H9 (cell line): ENCODE measurements around the gene MCM8. TPM values are rescaled to one million over a fixed set of nuclear protein-coding genes. Genes with fewer than 3 reads are reported as not detected.

Source experiments
- DNase-seq: peaks from one replicate; pipeline ENCODE4 v3.0.0-alpha.2; 2017
- H2AFZ ChIP-seq: one replicate; pipeline ENCODE4 v1.6.1; 2013; ENCODE audit warnings: mild to moderate bottlenecking, low read length, control low read depth, moderate library complexity
- H2AK5ac ChIP-seq: 2 replicates; pipeline ENCODE4 v1.6.1; 2013; ENCODE audit warnings: low read length, control low read depth, mixed read lengths; ENCODE audit not compliant: insufficient read length
- H2BK120ac ChIP-seq: one replicate; pipeline ENCODE4 v1.6.1; 2013; ENCODE audit warnings: low read depth, mild to moderate bottlenecking, low read length, control low read depth, inconsistent platforms; ENCODE audit not compliant: poor library complexity, severe bottlenecking
- H2BK12ac ChIP-seq: 2 replicates; pipeline ENCODE4 v1.6.1; 2013; ENCODE audit warnings: low read length, control low read depth, mixed read lengths, low read depth; ENCODE audit not compliant: insufficient read length
- H2BK15ac ChIP-seq: 2 replicates; pipeline ENCODE4 v1.6.1; 2013; ENCODE audit warnings: low read depth, low read length, control low read depth
- H2BK20ac ChIP-seq: one replicate; pipeline ENCODE4 v1.6.1; 2013; ENCODE audit warnings: low read depth, mild to moderate bottlenecking, low read length, control low read depth, inconsistent platforms; ENCODE audit not compliant: poor library complexity, severe bottlenecking
- H2BK5ac ChIP-seq: 2 replicates; pipeline ENCODE4 v1.6.1; 2013; ENCODE audit warnings: low read length, control low read depth, mixed read lengths; ENCODE audit not compliant: insufficient read length
- H3K14ac ChIP-seq: 2 replicates; pipeline ENCODE4 v1.6.1; 2013; ENCODE audit warnings: low read length, control low read depth; ENCODE audit not compliant: insufficient read depth
- H3K18ac ChIP-seq: 2 replicates; pipeline ENCODE4 v1.6.1; 2013; ENCODE audit warnings: low read depth, mild to moderate bottlenecking, mixed read lengths, low read length, control low read depth; ENCODE audit not compliant: insufficient read length
- H3K23ac ChIP-seq: 2 replicates; pipeline ENCODE4 v1.6.1; 2013; ENCODE audit warnings: low read length, control low read depth, mixed read lengths, low read depth; ENCODE audit not compliant: insufficient read length
- H3K23me2 ChIP-seq: 2 replicates; pipeline ENCODE4 v1.6.1; 2013; ENCODE audit warnings: low read depth, mild to moderate bottlenecking, mixed read lengths, low read length, control low read depth; ENCODE audit not compliant: insufficient read length, poor library complexity, severe bottlenecking
- H3K27ac ChIP-seq: 2 replicates; pipeline ENCODE4 v1.5.1; 2013; ENCODE audit warnings: low read length, control low read depth, mixed read lengths, low read depth; ENCODE audit not compliant: insufficient read length
- H3K27me3 ChIP-seq: 2 replicates; pipeline ENCODE4 v1.6.1; 2013; ENCODE audit warnings: low read length, control low read depth, inconsistent platforms; ENCODE audit not compliant: insufficient read depth
- H3K4ac ChIP-seq: 2 replicates; pipeline ENCODE4 v1.6.1; 2013; ENCODE audit warnings: low read depth, mild to moderate bottlenecking, control low read depth, inconsistent platforms, low read length, moderate library complexity
- H3K4me1 ChIP-seq: 2 replicates; pipeline ENCODE4 v1.6.1; 2013; ENCODE audit warnings: low read length, control low read depth, inconsistent platforms; ENCODE audit not compliant: insufficient read depth
- H3K4me2 ChIP-seq: 2 replicates; pipeline ENCODE4 v1.6.1; 2013; ENCODE audit warnings: low read length, control low read depth, mixed read lengths; ENCODE audit not compliant: insufficient read length, insufficient read depth
- H3K56ac ChIP-seq: 2 replicates; pipeline ENCODE4 v1.6.1; 2013; ENCODE audit warnings: low read depth, mild to moderate bottlenecking, mixed read lengths, low read length, control low read depth; ENCODE audit not compliant: insufficient read length
- H3K79me1 ChIP-seq: 2 replicates; pipeline ENCODE4 v1.6.1; 2013; ENCODE audit warnings: low read depth, mild to moderate bottlenecking, moderate library complexity, low read length, control low read depth, inconsistent platforms; ENCODE audit not compliant: insufficient read depth, poor library complexity, severe bottlenecking
- H3K79me2 ChIP-seq: 2 replicates; pipeline ENCODE4 v1.6.1; 2013; ENCODE audit warnings: low read length, control low read depth, inconsistent platforms; ENCODE audit not compliant: insufficient read depth
- H3K9ac ChIP-seq: 2 replicates; pipeline ENCODE4 v1.6.1; 2013; ENCODE audit warnings: low read length, control low read depth, mixed read lengths; ENCODE audit not compliant: insufficient read length; ENCODE audit errors: extremely low read depth
- H3K9me3 ChIP-seq: one replicate; pipeline ENCODE4 v1.6.1; 2013; ENCODE audit warnings: low read depth, low read length, inconsistent platforms; ENCODE audit not compliant: control insufficient read depth
- H3T11ph ChIP-seq: one replicate; pipeline ENCODE4 v1.6.1; 2013; ENCODE audit warnings: mild to moderate bottlenecking, low read length, control low read depth, inconsistent platforms
- H4K20me1 ChIP-seq: one replicate; pipeline ENCODE4 v1.6.1; 2013; ENCODE audit not compliant: control insufficient read depth, insufficient read length, insufficient read depth
- H4K5ac ChIP-seq: 2 replicates; pipeline ENCODE4 v1.6.1; 2013; ENCODE audit warnings: low read depth, mild to moderate bottlenecking, mixed read lengths, low read length, control low read depth; ENCODE audit not compliant: insufficient read length
- H4K8ac ChIP-seq: replicated peaks from 2 replicates; pipeline ENCODE4 v1.6.1; 2013; ENCODE audit warnings: low read length, control low read depth, mixed read lengths, low read depth; ENCODE audit not compliant: insufficient read length
- H4K91ac ChIP-seq: 2 replicates; pipeline ENCODE4 v1.6.1; 2013; ENCODE audit warnings: low read depth, mild to moderate bottlenecking, moderate library complexity, mixed read lengths, low read length, control low read depth; ENCODE audit not compliant: insufficient read length
- H3K27ac Mint-ChIP-seq, 3 experiments: 2 replicates in 2 of 3; 3 replicates in 1 of 3; pipeline ENCODE4 v1.8.0; 2020 to 2021; ENCODE audit warnings: mixed read lengths in 3 of 3, mild to moderate bottlenecking in 1 of 3, moderate library complexity in 1 of 3
- H3K27me3 Mint-ChIP-seq: 2 replicates; pipeline ENCODE4 v1.8.0; 2021; ENCODE audit warnings: low read depth, mild to moderate bottlenecking, moderate library complexity, mixed read lengths
- H3K36me3 Mint-ChIP-seq, 3 experiments: 2 replicates in 2 of 3; 3 replicates in 1 of 3; pipeline ENCODE4 v1.8.0; 2020 to 2021; ENCODE audit warnings: low read depth in 3 of 3, mixed read lengths in 3 of 3; ENCODE audit not compliant: insufficient read depth in 1 of 3
- H3K4me1 Mint-ChIP-seq, 2 experiments: 2 replicates each; pipeline ENCODE4 v1.8.0; 2020; ENCODE audit warnings: mixed read lengths in 2 of 2
- H3K4me3 Mint-ChIP-seq, 2 experiments: 2 replicates in 1 of 2; 3 replicates in 1 of 2; pipeline ENCODE4 v1.8.0; 2020 to 2021; ENCODE audit warnings: mild to moderate bottlenecking in 2 of 2, mixed read lengths in 2 of 2, moderate library complexity in 1 of 2
- H3K9me3 Mint-ChIP-seq, 2 experiments: 2 replicates in 1 of 2; 3 replicates in 1 of 2; pipeline ENCODE4 v1.8.0; 2020; ENCODE audit warnings: mild to moderate bottlenecking in 2 of 2, mixed read lengths in 2 of 2, moderate library complexity in 1 of 2
- WGBS: extraction: QIAGEN DNeasy Blood & Tissue Kit; methylation state at CpG from one replicate; pipeline ENCODE4 v1.1.7; 2013; ENCODE audit warnings: missing lambda C conversion rate, low lambda C conversion rate, mixed read lengths; ENCODE audit not compliant: insufficient read length; ENCODE audit errors: extremely low coverage; 5-methylcytosine and 5-hydroxymethylcytosine counted together
- total RNA-seq: library from RNA; stranded (reverse); gene quantifications from 2 replicates; pipeline ENCODE4 v1.2.1, GENCODE V29; 2021
- TF ChIP-seq, protein P1 (sequence below): fragments of 200-600 bp; sonication (generic); conservative IDR thresholded peaks from 3 replicates; pipeline ENCODE4 v1.8.0; 2021; ENCODE audit warnings: antibody characterized with exemption, mild to moderate bottlenecking

Gene MCM8
- total RNA-seq, 1 experiment from 2014 or later, result 32.2 TPM

DNA sequence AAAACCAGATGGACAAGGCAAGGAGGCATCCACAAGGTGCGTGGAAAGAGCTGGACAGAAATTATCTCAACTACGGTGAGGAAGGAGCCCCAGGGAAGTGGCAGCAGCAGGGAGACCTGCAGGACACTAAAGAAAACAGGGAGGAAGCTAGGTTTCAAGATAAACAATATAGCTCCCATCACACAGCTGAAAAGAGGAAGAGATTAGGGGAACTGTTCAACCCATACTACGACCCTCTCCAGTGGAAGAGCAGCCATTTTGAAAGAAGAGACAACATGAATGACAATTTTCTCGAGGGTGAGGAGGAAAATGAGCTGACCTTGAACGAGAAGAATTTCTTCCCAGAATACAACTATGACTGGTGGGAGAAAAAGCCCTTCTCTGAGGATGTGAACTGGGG, 27.0 kb upstream of the MCM8 start:
- TF ChIP-seq, protein P1, sequence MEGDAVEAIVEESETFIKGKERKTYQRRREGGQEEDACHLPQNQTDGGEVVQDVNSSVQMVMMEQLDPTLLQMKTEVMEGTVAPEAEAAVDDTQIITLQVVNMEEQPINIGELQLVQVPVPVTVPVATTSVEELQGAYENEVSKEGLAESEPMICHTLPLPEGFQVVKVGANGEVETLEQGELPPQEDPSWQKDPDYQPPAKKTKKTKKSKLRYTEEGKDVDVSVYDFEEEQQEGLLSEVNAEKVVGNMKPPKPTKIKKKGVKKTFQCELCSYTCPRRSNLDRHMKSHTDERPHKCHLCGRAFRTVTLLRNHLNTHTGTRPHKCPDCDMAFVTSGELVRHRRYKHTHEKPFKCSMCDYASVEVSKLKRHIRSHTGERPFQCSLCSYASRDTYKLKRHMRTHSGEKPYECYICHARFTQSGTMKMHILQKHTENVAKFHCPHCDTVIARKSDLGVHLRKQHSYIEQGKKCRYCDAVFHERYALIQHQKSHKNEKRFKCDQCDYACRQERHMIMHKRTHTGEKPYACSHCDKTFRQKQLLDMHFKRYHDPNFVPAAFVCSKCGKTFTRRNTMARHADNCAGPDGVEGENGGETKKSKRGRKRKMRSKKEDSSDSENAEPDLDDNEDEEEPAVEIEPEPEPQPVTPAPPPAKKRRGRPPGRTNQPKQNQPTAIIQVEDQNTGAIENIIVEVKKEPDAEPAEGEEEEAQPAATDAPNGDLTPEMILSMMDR, result no peak
- no CpG with 5 or more reads among the region's 5 CpGs for WGBS
- no peaks in the 10 kb centered on the region for H3K79me2 ChIP-seq
- H3K79me1 ChIP-seq, result no peaks in the 10 kb centered on the region
- H4K91ac ChIP-seq, result no peak overlapping the region
- H3K27ac ChIP-seq, result no peak overlapping the region
- no peak overlapping the region for H2BK120ac ChIP-seq
- no peak overlapping the region for H3K4me2 ChIP-seq
- H3K4me1 ChIP-seq, result peaks cover 7% of the 10 kb centered on the region; the same call in 1 of the 2 replicates
- H3K4me3 Mint-ChIP-seq, result no peak overlapping the region
- no peak overlapping the region for H2BK5ac ChIP-seq
- no peak overlapping the region for H3K56ac ChIP-seq
- H3K9ac ChIP-seq, result no peak overlapping the region
- no peaks in the 10 kb centered on the region for H4K20me1 ChIP-seq
- H2AFZ ChIP-seq, result no peak overlapping the region
- H3K9me3 ChIP-seq, result no peaks in the 10 kb centered on the region
- no peak overlapping the region for H2AK5ac ChIP-seq
- no peaks in the 10 kb centered on the region for H3K23me2 ChIP-seq
- H3K36me3 Mint-ChIP-seq, result no peaks in the 10 kb centered on the region; a peak in 1 of 7 replicates
- H4K8ac ChIP-seq, result no peak overlapping the region
- H3K14ac ChIP-seq, result no peak overlapping the region
- no peak overlapping the region for H3T11ph ChIP-seq
- no peak overlapping the region for H3K4ac ChIP-seq
- H2BK20ac ChIP-seq, result no peak overlapping the region
- H3K27me3 ChIP-seq, result no peaks in the 10 kb centered on the region
- peaks cover 6% of the 10 kb centered on the region for H3K27me3 Mint-ChIP-seq
- no peak overlapping the region for H4K5ac ChIP-seq
- no peak for DNase-seq
- H3K23ac ChIP-seq, result no peak overlapping the region
- H2BK15ac ChIP-seq, result no peak overlapping the region
- no peak overlapping the region for H3K27ac Mint-ChIP-seq
- peaks cover 9 to 11% of the 10 kb centered on the region in 2 experiments for H3K4me1 Mint-ChIP-seq
- H2BK12ac ChIP-seq, result no peak overlapping the region
- no peak overlapping the region for H3K18ac ChIP-seq
- no peaks in the 10 kb centered on the region for H3K9me3 Mint-ChIP-seq
